GM11168 (cell line): Measurements from ENCODE around the gene LIMCH1.
"Not testable (repeated sequence)": the region's sequence is repeated elsewhere in the genome, so short reads cannot be mapped to it uniquely, and the experiment has no call there.

ENCODE experiments used
- in situ Hi-C: fragments of 300-500 bp; cut with MboI; formaldehyde crosslinking; loops from one replicate; pipeline ENCODE4 v1.12.0; 2022; ENCODE audit warnings: low sequenced_read_pairs; ENCODE audit not compliant: unreplicated experiment

The LIMCH1 gene

GRCh38 chr4:41538017-41538733, at the start of gene LIMCH1:
TSS of gene LIMCH1 (plus strand) at chr4:41538157. CDS start at chr4:41605996, 67,839 bp downstream.
- in situ Hi-C loops = no loop called here

GRCh38 chr4:41491081-41491576, 46.8 kb upstream of the LIMCH1 start:
- in situ Hi-C loops = not testable (repeated sequence)

- in situ Hi-C loops = no loop called here
These were observed 41.0 kb upstream of the LIMCH1 start for GRCh38 chr4:41496977-41497376.

GRCh38 chr4:41498177-41498576, 39.8 kb upstream of the LIMCH1 start:
- in situ Hi-C loops = no loop called here

- in situ Hi-C loops = no loop called here
These were observed 33.7 kb upstream of the LIMCH1 start for GRCh38 chr4:41504167-41504818.

GRCh38 chr4:41505161-41505661, 32.7 kb upstream of the LIMCH1 start:
- in situ Hi-C loops = no loop called here

- in situ Hi-C loops = no loop called here
These were observed 31.8 kb upstream of the LIMCH1 start for GRCh38 chr4:41506130-41506529.

GRCh38 chr4:41507291-41507947, 30.5 kb upstream of the LIMCH1 start:
- in situ Hi-C loops = no loop called here

- in situ Hi-C loops = no loop called here
These were observed 28.5 kb upstream of the LIMCH1 start for GRCh38 chr4:41509451-41509866.

GRCh38 chr4:41510179-41510578, 27.8 kb upstream of the LIMCH1 start:
- in situ Hi-C loops = no loop called here

- in situ Hi-C loops = no loop called here
These were observed 25.8 kb upstream of the LIMCH1 start for GRCh38 chr4:41512136-41512535.

GRCh38 chr4:41512596-41512995, 25.4 kb upstream of the LIMCH1 start:
- in situ Hi-C loops = no loop called here

GRCh38 chr4:41514169-41514568, 23.8 kb upstream of the LIMCH1 start:
- in situ Hi-C loops = no loop called here

- in situ Hi-C loops = no loop called here
These were observed 23.0 kb upstream of the LIMCH1 start for GRCh38 chr4:41514766-41515481.

- in situ Hi-C loops = no loop called here
These were observed 20.8 kb upstream of the LIMCH1 start for GRCh38 chr4:41517121-41517520.

GRCh38 chr4:41517747-41518146, 20.2 kb upstream of the LIMCH1 start:
- in situ Hi-C loops = no loop called here

- in situ Hi-C loops = no loop called here
These were observed 13.5 kb upstream of the LIMCH1 start for GRCh38 chr4:41524425-41524824.

- in situ Hi-C loops = no loop called here
These were observed 12.8 kb upstream of the LIMCH1 start for GRCh38 chr4:41525129-41525528.

GRCh38 chr4:41526628-41527027, 11.3 kb upstream of the LIMCH1 start:
- in situ Hi-C loops = no loop called here

- in situ Hi-C loops = no loop called here
These were observed 9.3 kb upstream of the LIMCH1 start for GRCh38 chr4:41528512-41529205.
